ENCODE data around the gene CRABP1.

GRCh38 chr15:78394026-78394425 is 53.9 kb downstream of the CRABP1 start:
- TF ChIP-seq POLR2A (IDR thresholded peaks at IDR 0.05): no peak
- no peak for TF ChIP-seq CTCF (IDR thresholded peaks at IDR 0.05)

Measured in lower leg skin (tissue), 3 donors.